ENCODE results near the gene LRRTM4.

The LRRTM4 gene

DNA sequence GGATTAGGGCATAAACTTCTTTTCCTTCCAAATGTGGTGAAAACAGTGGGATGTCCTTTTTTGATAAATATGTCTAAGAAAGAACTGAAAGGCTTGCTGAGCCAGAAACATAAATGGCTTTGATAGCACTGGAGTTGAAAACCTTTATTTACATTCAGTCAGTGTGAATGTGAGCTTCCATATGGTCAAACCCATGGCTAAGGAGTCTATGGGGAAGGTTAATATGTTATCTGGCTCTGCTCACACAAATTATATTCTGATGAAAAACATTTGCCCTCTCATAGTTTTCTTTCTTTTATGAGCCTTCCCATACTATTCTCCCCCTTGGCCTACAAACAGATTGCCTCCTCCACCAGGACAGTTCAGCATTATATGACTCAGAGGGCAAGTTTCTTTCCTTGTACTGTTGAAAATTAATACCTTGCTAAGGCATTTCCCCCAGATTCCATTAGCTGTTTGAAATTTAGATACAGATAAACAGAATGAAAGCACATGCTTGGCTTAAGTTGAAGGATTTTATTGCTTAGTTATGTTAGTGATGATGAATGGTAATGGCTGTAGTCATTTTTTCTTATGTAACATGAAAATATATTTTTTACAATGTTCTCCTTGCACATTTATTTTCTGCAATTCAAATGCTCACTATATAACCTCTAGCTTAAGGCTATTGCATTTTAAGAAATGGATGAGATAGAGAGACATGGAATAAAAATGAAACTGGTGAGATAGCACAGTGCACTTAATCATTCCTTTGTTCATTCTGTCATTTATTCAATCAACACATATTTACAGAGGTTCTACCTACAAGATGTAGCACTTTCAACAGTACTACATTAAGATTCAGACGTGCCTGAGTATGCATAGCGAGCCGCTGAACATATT is 544.1 kb downstream of the LRRTM4 start:
- DNase-seq = no peak

GRCh38 chr2:76975752-76976151 is 546.4 kb downstream of the LRRTM4 start:
- DNase-seq = no peak

DNA sequence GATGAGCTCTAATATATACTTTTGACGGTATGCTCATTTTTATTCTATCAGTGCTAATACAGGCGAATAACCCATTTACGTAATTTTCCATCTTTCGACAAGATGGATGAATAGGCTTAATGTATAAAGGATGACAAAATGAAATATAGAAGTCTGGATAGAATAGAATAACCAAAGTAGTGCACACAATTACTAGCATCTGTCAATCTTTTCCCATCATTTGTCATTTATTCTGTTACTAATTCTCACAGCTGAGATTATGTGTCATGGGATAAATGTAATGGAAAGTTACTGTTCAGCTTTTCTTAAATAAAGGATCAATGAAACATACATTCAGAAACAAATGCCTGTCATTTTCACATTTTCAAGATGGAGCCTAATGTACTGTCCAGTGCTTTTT is 548.6 kb downstream of the LRRTM4 start:
- no peak for DNase-seq

- no peak for DNase-seq
These were observed 556.4 kb downstream of the LRRTM4 start for GRCh38 chr2:76965772-76966171.

GRCh38 chr2:76958749-76959148 is 563.4 kb downstream of the LRRTM4 start:
- DNase-seq = no peak

DNA sequence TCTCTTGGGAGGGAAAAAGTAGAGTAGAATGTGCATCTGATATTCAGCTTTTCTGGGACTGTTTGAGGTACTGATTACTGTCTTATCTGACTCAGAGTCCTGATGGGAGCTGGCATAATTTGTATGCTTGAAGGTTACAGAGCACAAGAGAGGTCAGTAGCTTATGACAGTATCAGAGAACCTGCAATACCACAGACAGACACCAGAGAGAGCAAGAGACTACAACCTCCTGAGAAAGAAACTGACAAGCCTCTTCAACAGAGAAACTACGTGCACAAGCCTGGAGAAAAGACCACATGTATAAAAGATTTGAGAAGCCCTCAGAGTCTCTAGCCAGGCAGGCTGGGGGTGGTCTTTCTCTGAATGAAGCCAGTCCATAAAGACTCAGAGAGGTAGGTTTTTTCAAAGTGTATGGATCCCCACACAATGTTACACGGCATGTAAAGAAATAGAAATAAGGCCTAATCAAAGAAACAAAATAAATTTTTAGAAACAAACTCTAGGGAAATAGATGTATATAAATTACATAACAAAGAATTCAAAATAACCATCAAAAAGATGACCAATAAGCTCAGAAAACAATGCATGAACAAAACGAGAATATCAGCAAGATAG is 568.3 kb downstream of the LRRTM4 start:
- DNase-seq = peak; percentile 48

DNA sequence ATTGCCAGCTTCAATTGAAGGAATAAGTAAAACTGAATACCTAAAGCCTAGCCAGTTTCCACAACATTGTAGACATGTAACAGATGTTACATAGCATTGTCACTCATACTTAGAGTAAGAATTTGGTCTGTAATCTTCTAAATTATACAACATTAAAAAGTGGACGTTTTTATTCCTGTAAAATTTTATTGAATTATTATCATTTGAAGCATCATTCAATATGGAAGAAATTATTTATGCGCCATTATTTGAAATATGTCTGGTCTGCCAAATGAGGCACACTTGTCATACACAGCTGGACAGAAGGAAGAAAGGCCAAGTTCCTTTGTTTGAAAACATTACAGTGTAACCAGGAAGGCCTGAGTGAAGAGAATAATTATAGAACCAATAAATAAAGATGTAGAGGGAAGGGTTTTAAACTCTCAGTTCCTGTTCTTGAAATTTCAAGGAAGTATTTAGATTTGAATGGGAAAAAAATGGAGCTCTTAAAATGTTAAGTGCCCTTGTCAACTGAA is 575.5 kb downstream of the LRRTM4 start:
- no peak for DNase-seq

DNA sequence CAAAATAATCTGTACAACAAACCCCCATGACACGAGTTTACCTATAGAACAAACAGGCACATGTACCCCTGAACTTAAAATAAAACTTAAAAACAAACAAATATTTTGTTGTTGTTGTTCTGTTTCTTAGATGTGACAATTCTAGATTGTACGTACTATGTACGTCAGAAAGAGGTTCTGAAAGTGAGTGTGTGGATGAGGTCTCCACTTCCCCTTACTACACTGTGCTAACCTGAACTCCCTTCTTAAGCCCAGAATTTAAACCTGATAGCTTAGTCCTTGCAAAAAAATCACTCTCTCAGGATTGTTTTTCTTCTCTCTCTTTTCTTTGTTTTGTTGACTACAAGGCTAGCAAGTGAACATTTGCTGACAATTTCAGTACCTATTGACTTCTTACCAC is 581.6 kb downstream of the LRRTM4 start:
- no peak for DNase-seq

GRCh38 chr2:76938153-76938552 is 584.0 kb downstream of the LRRTM4 start:
- no peak for DNase-seq

- no peak for DNase-seq
These were observed 589.6 kb downstream of the LRRTM4 start for GRCh38 chr2:76932550-76932949.

DNA sequence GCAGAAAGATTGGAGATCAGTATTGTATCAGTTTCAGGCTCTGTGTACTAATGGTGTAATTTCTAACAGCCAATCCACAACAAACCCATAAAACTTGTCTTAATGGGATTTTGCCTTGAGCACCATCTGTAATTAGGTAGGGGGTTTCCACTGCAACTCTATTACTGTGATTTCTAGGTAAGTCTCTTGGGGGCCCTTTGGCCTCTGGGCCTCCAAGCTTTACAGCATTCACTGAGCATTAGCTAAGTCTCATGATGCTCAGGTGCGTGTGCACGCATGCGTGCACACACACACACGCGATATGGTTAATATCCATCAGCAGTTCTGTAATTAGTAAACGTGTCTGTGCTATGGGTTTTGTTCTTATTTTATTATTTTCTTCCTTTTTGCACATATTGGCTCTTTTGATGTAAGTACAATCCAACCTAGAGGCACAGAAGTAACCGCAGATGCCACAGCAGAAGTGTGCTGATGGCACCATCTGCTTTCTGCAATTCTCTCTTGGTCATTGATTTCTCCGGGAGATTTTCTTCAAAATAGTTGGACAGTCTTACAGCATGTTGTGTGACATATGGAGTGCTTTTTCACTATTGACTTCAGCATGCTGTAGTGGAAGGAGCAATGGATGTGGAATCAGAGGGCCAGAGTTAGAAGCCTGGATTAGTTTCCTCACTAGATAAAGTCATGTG is 592.0 kb downstream of the LRRTM4 start:
- DNase-seq = no peak

- DNase-seq = no peak
These were observed 594.1 kb downstream of the LRRTM4 start for GRCh38 chr2:76928026-76928425.

- DNase-seq = no peak
These were observed 601.2 kb downstream of the LRRTM4 start for GRCh38 chr2:76921006-76921405.

DNA sequence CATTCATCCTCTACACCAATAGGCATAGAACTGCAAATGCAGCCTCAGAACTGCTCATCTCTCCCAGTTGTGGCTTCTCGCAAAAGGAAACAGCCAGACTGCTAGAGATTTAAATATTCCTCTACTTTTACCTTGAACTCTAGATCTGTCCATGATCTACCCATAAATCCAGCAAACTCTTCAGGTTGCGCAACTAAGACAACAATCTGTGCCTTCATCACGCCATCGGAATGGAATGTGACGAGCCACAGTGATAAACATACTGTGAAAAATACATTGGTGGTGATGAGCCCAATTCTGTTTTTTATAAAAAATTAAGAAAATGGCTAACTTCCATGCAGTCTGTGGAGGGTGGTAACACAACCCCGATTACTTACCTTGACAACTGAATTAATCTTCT is 626.7 kb downstream of the LRRTM4 start:
- no peak for DNase-seq

GRCh38 chr2:76870581-76870980 is 651.6 kb downstream of the LRRTM4 start:
- no peak for DNase-seq

- no peak for DNase-seq
These were observed 652.2 kb downstream of the LRRTM4 start for GRCh38 chr2:76870011-76870410.

DNA sequence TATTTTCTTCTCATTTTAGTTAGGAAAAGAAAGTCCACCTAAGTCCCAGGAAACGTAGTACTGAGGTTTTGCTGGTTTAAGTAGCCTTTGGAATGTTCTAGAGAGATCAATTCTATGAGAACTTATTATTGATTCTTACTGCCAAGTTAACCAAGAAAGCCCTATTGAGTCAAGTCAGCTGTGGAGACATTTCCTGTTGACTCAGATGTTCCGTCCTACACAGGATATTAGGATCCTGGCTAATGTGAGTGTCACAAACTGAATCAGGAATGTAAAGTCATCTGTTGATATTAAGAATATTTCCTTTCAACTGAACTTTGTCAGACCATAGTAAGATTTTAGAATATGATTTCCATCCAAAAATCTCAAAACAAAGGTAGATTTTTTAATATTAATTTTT is 654.3 kb downstream of the LRRTM4 start:
- no peak for DNase-seq

DNA sequence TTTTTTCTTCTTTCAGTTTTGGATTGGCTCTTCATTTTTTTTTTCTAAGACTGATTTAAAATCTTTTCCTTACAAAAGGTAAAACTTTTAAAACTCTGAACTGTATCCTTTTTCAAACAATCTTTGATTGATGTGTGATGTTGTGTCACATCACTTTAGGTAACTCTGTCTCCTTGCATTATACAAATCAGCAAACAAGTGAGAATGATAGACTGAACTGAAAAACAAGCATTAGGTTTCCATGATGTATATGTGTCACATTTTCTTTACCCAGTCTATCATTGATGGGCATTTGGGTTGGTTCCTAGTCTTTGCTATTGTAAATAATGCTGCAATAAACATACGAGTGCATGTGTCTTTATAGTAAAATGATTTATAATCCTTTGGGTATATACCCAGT is 655.7 kb downstream of the LRRTM4 start:
- no peak for DNase-seq

- no peak for DNase-seq
These were observed 659.3 kb downstream of the LRRTM4 start for GRCh38 chr2:76862901-76863300.

- DNase-seq = no peak
These were observed 660.5 kb downstream of the LRRTM4 start for GRCh38 chr2:76861708-76862107.

GRCh38 chr2:76851000-76851399 is 671.2 kb downstream of the LRRTM4 start:
- no peak for DNase-seq

DNA sequence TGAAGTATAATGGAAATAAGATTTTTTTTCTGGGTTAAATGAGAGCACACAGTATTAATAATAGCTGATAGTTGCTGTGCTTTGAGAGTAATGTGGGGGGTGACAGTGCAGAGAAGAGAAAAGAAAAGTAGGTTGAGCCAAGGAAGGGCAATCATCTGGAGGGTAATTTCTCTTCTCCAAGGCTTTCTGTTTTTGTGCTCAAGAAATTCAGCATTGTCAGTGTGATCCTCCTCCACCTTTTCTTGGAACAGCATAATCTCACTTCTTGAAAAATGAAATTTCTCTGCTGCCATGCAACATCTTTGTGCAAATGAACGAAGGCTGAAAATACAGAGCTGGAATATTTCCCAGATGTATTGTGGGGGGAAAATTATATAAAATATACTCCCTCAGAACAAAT is 673.1 kb downstream of the LRRTM4 start:
- DNase-seq = no peak

DNA sequence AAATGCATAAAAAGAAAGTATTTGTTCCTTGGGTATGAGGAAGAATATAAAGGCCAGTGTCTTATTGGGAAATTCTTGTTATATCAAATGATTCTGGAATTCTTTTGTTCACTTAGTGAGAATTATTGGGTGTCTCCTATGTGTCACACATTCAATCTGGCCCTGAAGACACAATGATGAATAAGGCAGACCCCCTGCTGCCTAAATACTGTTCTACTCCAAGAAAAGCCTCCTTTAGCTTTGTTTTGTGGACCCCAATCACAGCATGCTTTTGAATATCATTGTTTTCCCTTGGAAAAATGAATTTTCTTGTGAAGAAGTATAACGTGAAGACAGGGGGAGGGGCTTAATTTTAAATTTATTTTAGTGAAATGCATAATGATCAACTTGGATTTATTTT is 682.4 kb downstream of the LRRTM4 start:
- DNase-seq = no peak
